ENCODE results near the gene TUSC1. TPM values are rescaled to one million over a fixed set of nuclear protein-coding genes. Genes with fewer than 3 reads are reported as not detected.

TUSC1 gene
- total and polyA plus RNA-seq, 2 of the 8 experiments (the other 6 are each of a cell fraction or from before 2014, with no cell fraction given), result 4.3 to 4.6 TPM

- no peak for TF ChIP-seq POLR2AphosphoS5 (IDR thresholded peaks at IDR 0.05; ENCODE audit: low read depth, low read length)
- no peak for TF ChIP-seq MAFK (IDR thresholded peaks at IDR 0.05; ENCODE audit: low read depth, low read length)
- TF ChIP-seq TCF12 (IDR thresholded peaks at IDR 0.05; ENCODE audit: low read depth, low read length), result no peak
- no peak for TF ChIP-seq JUND (IDR thresholded peaks at IDR 0.05; ENCODE audit: low read length)
- no peak for TF ChIP-seq SAP30 (IDR thresholded peaks at IDR 0.05; ENCODE audit: insufficient read depth, insufficient replicate concordance, low read length)
- no peak for TF ChIP-seq CEBPB (IDR thresholded peaks at IDR 0.05; ENCODE audit: low read depth, low read length)
- no peak for TF ChIP-seq CHD2 (IDR thresholded peaks at IDR 0.05; ENCODE audit: low read length)
- TF ChIP-seq FOSL1 (IDR thresholded peaks at IDR 0.05; ENCODE audit: insufficient read depth, low read depth, low read length), result no peak
- no peak for TF ChIP-seq TBP (IDR thresholded peaks at IDR 0.05; ENCODE audit: low read depth, low read length)
- no peak for TF ChIP-seq SP1 (IDR thresholded peaks at IDR 0.05; ENCODE audit: low read depth, low read length)
- TF ChIP-seq KDM1A (IDR thresholded peaks at IDR 0.05; ENCODE audit: borderline replicate concordance, low read length), result no peak
- no peak for TF ChIP-seq CBX8 (IDR thresholded peaks at IDR 0.05; ENCODE audit: borderline replicate concordance, low read depth, low read length)
- no peak for TF ChIP-seq BACH1 (IDR thresholded peaks at IDR 0.05; ENCODE audit: low read length)
- TF ChIP-seq CTBP2 (IDR thresholded peaks at IDR 0.05; ENCODE audit: borderline replicate concordance, insufficient read depth, insufficient read length, low read length), result no peak
- Histone ChIP-seq H2AFZ (ENCODE audit: low read length) (no peak overlapping the region), H4K5ac (ENCODE audit: insufficient read length, low read depth, low read length) (no peak overlapping the region), H2BK120ac (replicated peaks; ENCODE audit: low read depth, low read length) (no peak overlapping the region), H3K4ac (replicated peaks; ENCODE audit: insufficient read length, low read depth, low read length) (no peak overlapping the region), H2BK12ac (ENCODE audit: low read depth, low read length) (no peak overlapping the region), H2BK15ac (ENCODE audit: low read length) (no peak overlapping the region), H3K9ac (replicated peaks in 1 of 4; ENCODE audit: extremely low read depth in 1 of 4, low read depth in 3 of 4, low read length in 3 of 4) (no peak overlapping the region), H3K4me1 (replicated peaks in 1 of 4; ENCODE audit: control insufficient read depth in 3 of 4, insufficient read depth in 4 of 4, low read length in 3 of 4) (peaks cover 0 to 7% (median 2%) of the 10 kb centered on the region in 4 experiments; a peak in 4 of 7 replicates), H3K27me3 (replicated peaks in 1 of 4; ENCODE audit: control insufficient read depth in 3 of 4, extremely low read depth in 1 of 4, insufficient read depth in 3 of 4, low read length in 3 of 4) (peaks cover 0 to 3% (median 0%) of the 10 kb centered on the region in 4 experiments; a peak in 1 of 7 replicates), H4K91ac (replicated peaks; ENCODE audit: insufficient read length, low read length) (no peak overlapping the region), H2AK5ac (ENCODE audit: low read depth, low read length) (no peak overlapping the region), H3K18ac (ENCODE audit: extremely low read depth, low read length) (no peak overlapping the region), H3K9me3 (ENCODE audit: insufficient read depth in 2 of 2, low read depth in 1 of 2, low read length in 1 of 2) (peaks cover 0 to 7% of the 10 kb centered on the region in 2 experiments; a peak in 1 of 4 replicates), H3K4me2 (ENCODE audit: insufficient read depth in 1 of 2, low read depth in 2 of 2, low read length in 2 of 2) (no peak overlapping the region), H3K23me2 (ENCODE audit: low read depth, low read length) (peaks cover 2% of the 10 kb centered on the region; the same call in 1 of the 2 replicates), H3K4me3 (ENCODE audit: extremely low read depth in 1 of 4, insufficient read depth in 2 of 4, low read depth in 3 of 4, low read length in 4 of 4) (no peak overlapping the region), H3K23ac (ENCODE audit: insufficient read length) (no peak overlapping the region), H3K79me2 (ENCODE audit: control insufficient read depth in 1 of 2, insufficient read depth in 2 of 2, low read length in 2 of 2) (no peaks in the 10 kb centered on the region), H3K36me3 (ENCODE audit: control insufficient read depth in 2 of 4, insufficient read depth in 4 of 4, low read length in 3 of 4) (no peaks in the 10 kb centered on the region), H3K27ac (ENCODE audit: low read depth, low read length) (no peak overlapping the region), H4K20me1 (replicated peaks in 1 of 2; ENCODE audit: control insufficient read depth in 1 of 2, insufficient read depth in 2 of 2, low read length in 2 of 2) (no peaks in the 10 kb centered on the region), H2BK5ac (ENCODE audit: low read depth, low read length) (no peak overlapping the region), H2BK20ac (ENCODE audit: low read length) (no peak overlapping the region), H3K79me1 (ENCODE audit: low read depth, low read length) (no peaks in the 10 kb centered on the region), H3K14ac (ENCODE audit: insufficient read length) (no peak overlapping the region), H4K8ac (ENCODE audit: extremely low read depth, insufficient read depth, low read length) (no peak overlapping the region), H3K56ac (replicated peaks; ENCODE audit: insufficient read length, low read depth, low read length) (no peak overlapping the region)
- ChIA-PET POLR2A (ENCODE audit: partially characterized antibody) (no interaction called here), CTCF (ENCODE audit: partially characterized antibody) (no interaction called here)
- DNase-seq (ENCODE audit: low read depth in 1 of 2, low spot score in 2 of 2), result no peak
- WGBS, 2 experiments (ENCODE audit: extremely low coverage in 1 of 2, insufficient coverage in 1 of 2, insufficient read length in 1 of 2, insufficient replicate concordance in 2 of 2, low coverage in 1 of 2, low lambda C conversion rate in 2 of 2, missing lambda C conversion rate in 1 of 2), result 88% methylated on average over 4 of the region's 4 CpGs; no CpG with 5 or more reads in 1 of the 2 experiments
- FAIRE-seq, result no peak
Measured at GRCh38 chr9:25681266-25681665, 3.0 kb upstream of the TUSC1 start.
